MM.1S (cell line): ENCODE results near the gene TMTC2.

Source experiments
- EZH2 ChIP-seq: fragments of 300-600 bp; sonication (generic); optimal IDR thresholded peaks from 2 replicates; pipeline ENCODE3; 2017; ENCODE audit warnings: low read depth, mild to moderate bottlenecking, antibody characterized with exemption, low read length, mixed read lengths
- EZH2phosphoT487 ChIP-seq: fragments of 300-600 bp; sonication (generic); IDR thresholded peaks from 2 replicates; pipeline ENCODE4 v1.6.1; 2018; ENCODE audit warnings: antibody characterized with exemption, low read length
- TF ChIP-seq, protein P1 (sequence below): fragments of 300-600 bp; sonication (generic); IDR thresholded peaks from 2 replicates; pipeline ENCODE4 v1.5.1; 2016; ENCODE audit warnings: antibody characterized with exemption, low read length, mixed read lengths

DNA sequence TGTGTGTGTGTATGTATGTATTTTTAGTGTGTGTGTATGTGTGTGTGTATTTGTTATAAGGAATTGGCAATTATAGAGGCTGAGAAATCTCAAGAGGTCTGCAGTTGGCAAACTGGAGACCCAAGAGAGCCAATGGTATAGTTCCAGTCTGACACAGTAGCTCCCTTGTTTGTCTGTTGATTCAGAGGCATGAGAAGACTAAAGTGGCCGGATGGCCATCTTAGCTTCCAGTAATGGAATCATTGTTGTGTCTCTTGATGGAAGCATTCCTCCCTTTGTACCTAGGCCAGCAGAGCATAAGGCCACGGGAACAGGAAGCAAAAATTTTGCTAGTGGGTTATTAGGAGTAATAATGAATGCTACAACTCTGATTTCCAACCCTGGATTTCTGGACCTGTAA lies 460.6 kb downstream of the TMTC2 start:
- TF ChIP-seq, protein P1, sequence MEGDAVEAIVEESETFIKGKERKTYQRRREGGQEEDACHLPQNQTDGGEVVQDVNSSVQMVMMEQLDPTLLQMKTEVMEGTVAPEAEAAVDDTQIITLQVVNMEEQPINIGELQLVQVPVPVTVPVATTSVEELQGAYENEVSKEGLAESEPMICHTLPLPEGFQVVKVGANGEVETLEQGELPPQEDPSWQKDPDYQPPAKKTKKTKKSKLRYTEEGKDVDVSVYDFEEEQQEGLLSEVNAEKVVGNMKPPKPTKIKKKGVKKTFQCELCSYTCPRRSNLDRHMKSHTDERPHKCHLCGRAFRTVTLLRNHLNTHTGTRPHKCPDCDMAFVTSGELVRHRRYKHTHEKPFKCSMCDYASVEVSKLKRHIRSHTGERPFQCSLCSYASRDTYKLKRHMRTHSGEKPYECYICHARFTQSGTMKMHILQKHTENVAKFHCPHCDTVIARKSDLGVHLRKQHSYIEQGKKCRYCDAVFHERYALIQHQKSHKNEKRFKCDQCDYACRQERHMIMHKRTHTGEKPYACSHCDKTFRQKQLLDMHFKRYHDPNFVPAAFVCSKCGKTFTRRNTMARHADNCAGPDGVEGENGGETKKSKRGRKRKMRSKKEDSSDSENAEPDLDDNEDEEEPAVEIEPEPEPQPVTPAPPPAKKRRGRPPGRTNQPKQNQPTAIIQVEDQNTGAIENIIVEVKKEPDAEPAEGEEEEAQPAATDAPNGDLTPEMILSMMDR: no peak
- TF ChIP-seq EZH2 (no peak), EZH2phosphoT487 (no peak)
